ENCODE data around the gene SLC9C1.

Gene SLC9C1

DNA sequence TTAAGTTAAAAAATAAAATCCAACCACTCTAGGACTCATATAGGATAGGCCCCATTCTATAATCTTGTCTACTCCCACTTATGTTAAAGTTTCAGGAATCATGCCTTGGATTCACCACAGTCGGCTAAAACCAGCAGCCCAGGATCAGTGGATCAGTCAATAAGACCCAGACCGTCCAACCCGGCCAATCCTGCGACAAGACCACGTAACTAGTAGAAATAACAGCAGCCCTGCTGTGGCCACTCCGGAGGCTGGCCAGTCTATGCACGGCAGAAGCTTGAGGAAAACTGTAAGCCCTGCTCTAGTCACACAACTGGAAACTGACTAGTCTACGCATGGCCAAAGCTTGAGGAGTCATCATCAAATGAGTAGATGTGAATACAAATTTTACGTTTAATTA lies 12.8 kb upstream of the SLC9C1 start:
- DNase-seq: no peak

DNA sequence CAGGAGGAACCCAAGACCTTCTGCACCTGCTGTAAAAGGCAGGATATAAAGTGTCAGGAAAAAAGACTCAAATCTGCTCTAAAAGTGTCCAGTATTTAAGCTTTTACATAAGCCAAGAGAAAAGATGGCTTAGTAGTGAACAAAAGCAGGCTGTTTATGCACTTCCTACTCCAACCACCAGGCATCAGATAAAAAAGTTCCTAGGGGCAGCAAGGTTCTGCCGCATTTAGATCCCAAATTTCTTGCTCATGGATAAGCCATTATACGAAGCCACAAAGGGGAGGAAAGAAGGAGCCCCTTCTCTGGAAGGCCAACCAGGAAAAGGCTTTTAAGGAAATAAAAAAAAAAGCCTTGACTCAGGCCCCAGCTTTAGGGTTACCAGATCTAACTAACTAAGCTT lies 10.6 kb upstream of the SLC9C1 start:
- DNase-seq: no peak

DNA sequence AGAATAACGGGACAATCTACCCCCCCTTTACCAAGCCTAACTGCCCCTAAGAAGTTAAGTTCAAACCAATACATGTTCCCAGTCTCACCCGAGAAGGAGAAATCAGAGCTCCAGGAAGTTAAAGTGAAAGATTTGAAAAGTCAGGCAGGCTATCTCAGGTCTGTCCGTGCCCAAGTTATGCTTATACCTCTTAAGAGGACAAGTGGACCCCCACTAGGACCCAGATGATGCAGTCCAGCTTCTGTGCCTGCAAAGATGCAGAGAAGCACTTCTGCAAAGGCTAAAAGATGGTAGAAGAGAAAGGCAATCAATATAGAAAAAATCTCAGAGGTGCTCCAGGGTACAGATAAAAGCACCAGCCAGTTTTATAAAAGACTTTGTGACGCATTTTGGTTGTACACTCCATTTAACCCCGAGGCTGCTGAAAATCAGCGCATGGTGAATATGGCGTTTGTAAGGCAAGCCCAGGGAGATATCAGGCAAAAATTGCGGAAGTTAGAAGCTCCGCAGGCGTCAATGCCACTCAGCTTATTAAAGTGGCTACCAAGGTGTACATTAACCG lies 9.8 kb upstream of the SLC9C1 start:
- DNase-seq: peak; percentile 12

DNA sequence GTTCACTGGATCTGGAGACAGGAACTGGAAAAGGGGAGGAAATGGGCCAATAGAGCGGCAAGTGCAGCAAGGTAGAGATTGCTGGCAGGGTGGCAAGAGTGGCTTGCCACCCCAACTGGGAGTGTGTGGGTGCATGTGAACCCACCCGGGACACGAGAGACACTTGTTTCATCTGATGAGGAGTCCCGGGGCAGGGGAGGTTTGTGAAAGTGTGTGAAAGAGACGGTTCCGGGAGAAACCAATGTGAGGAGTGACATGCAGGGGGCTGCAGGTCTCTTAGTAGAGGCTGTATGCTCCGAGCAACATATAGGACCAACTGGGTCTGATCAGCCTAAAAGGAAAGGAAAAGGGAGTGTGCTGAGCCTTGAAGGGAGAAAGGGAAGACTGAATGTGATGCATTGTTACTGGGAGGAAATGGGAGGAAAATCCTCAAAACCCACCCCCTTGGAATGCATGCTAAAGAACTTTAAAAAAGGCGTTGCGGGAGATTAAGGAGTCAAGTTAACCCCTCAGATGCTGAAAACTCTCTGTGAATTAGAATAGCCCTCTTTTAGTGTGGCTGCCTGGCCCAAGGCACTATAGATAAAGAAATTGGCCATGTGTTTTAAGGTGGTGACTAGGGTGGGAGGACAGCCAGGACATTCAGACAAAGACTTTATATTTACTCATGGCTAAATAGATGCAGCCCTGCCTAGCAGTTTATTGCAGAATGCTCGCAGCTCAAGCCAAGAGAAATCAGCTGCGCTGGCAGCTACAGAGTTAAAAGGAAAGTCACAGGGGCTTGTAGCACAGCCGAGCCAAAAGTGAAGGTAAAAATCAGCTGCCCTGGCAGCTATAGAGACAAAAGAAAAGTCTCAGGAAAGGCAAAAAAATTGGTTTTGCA lies 9.1 kb upstream of the SLC9C1 start:
- peak; percentile 18 for DNase-seq

DNA sequence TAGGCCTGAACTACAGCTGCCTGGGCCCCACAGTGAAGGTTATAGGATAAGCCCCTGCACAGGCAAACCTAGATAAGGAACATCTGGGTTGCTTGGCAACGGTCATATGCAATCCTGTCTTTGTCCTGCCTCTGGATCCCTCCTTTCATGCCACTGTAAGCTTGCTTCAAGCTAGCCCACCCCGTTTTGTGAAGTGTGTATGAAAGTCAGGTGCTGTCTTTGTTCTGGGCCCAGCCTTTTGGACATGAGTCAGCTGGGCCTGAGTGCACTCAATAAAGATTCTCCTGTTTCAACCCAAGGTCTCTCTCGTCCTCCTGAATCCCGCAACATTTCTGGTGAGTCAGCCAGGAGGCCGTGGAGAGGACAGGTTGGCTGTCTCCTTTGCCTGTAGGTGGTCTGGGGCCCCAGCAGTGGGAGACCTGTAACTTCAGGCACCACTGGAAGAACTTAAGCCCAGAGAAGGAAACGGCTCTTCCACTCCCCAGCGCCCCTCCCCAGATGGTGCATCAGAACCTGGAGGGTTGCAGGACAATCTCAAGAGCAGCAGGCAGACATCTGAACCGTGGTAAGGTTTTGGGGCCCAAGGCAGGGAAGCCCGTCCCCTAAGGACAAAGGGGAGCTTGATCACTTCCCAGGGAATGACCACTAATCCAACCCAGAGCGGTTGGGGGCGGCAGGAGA lies 8.3 kb upstream of the SLC9C1 start:
- no peak for DNase-seq

DNA sequence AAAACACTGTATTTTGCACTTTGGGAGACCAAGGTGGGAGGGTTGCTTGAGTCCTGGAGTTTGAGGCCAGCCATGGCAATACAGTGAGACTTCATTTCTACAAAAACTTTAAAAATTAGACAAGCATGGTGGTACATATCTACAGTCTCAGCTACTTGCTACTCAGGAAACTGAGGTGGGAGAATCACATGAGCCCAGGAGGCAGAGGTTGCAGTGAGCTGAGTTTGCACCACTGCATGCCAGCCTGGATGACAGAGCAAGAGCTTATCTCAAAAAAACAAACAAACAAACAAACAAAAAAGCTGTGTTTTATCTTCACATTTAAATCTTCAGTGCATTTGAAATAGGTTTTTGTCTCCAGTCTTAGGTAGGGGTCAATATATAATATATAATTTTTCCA lies 4.8 kb upstream of the SLC9C1 start:
- DNase-seq: no peak

DNA sequence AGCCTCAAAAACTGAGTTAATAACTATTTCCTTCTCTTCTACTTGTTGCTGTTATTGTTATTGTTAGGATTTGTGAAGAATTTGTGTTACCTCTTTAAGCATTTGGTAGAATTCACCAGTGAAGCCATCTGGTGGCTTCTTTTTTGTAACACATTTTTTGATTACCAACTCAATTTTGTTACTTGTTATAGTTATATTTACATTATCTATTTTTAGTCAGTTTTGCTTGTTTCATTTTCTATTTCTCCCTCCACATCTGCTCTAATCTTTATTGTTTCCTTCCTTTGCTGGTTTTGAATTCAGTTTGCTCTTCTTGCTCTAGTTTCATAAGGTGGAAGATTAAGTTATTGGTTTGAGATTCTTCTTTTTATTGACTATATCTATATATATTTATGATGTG lies 3.7 kb upstream of the SLC9C1 start:
- no peak for DNase-seq

DNA sequence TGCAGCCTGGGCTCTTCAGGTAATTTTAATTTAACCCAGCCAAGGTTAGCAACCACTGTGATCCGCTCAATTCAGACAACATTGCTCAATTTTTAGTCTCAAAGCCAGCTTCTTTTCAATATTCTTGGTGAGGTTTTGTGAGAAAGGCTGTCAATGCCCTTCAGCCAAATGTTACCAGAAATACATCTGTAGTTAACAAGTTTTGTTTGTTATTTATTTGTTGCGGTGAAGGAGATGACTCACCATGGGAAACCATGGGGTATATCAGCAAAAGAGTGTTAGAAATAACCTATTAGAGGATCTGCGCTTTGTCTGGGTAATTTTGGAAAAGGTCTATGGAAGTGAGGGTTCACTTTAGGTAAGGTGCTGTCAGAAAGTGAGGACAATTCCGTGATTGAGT lies 5.0 kb downstream of the SLC9C1 start:
- DNase-seq: no peak

DNA sequence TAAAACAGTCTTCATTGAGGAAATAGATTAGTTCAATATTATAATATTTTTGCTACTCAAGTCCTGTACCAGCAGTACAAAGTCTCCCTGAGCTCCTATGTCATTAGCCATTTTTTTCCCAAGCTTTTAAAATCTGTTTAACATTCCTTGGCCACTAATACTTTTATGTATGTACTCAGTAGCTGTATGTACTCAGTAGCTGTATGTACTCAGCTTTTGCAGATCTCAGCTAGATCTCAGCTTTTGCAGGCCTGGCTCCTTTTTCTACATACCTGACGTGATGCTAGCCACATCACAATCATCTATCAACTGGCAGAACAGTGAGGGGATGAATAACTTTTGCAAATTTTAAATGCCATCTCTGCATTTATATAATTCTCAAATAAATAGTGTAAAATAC lies 13.8 kb downstream of the SLC9C1 start:
- DNase-seq: no peak

DNA sequence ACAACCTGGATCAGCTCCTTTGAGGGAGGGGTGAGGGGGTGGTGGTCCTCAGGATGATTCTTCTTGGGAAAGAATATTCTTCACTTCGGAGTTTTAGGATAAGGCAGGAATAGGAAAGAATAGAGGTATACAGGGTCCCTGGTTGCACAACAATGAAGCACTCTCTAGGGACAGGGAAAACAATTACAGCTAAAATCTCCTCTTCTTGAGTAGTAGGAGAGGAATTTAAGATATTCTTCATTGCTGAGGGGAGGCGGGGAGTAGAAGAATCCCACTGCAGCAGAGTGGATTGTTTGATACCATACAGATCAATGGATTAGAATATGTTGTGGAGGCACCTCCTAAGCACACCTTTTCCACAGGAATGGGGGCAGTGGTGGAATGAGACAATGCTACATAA lies 20.5 kb downstream of the SLC9C1 start:
- DNase-seq: no peak

DNA sequence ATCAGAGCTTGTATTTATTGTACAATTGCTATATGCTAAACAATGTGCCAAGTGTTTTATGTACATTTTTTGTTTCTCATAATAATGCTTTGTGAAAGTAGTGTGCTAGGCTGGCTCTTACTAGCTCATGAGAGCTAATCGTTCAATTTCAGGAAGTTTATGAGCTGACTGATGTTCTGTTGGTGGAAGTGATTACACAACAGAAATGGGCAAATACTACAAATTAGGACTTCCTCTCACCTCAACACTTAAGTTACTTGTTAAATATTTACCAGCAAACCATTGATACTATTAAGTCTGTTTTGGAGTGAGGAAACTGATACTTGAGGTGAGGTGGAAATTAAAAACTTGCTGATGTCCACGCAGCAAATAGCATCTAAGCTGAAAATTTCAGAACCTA lies 32.3 kb downstream of the SLC9C1 start:
- no peak for DNase-seq

DNA sequence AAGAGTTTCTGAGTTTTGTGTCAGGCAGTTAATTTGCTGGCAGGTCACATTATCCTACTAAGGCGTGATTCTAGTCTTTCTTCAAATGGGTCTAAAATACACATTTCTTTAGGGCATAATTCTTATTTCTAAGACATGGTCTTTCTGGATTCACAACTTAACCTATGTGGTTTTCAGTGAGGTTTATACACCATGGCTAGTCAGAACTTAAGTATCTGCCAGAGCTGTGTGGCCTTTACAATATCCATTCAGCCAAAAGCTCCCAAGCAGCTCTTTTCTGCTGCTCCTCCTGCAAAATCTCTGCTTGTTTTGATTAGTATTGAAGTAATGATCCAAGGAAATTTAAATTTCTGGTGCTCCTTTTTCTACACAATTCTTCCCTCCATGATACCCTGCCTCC lies 33.5 kb downstream of the SLC9C1 start:
- no peak for DNase-seq

DNA sequence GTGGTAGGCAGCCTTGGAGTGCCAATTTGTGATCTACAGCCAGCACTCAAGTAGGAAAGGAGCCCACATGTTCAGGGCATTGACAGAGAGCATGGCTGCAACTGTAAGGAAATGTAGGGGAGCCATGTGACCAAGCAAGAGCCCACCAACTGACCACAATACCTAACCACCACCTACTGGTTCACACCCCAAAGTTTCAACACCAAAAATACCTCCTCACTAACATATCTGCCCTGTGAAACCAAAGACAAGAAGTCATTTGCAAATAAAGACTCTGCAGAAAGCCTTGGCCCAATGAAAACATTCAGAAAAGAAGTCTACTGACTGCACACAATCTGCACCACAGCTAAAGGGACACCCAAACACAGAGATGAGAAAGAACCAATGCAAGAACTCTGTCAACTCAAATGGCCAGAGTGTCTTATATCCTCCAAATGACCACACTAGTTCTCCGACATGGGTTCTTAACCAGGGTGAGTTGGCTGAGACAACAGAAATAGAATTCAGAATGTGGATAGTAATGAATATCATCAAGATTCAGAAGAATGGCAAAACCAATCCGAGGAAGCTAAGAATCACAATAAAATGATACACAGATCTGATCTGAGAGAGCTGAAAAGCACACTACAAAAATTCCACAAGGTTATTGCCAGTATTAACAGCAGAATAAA lies 40.6 kb downstream of the SLC9C1 start:
- no peak for DNase-seq

DNA sequence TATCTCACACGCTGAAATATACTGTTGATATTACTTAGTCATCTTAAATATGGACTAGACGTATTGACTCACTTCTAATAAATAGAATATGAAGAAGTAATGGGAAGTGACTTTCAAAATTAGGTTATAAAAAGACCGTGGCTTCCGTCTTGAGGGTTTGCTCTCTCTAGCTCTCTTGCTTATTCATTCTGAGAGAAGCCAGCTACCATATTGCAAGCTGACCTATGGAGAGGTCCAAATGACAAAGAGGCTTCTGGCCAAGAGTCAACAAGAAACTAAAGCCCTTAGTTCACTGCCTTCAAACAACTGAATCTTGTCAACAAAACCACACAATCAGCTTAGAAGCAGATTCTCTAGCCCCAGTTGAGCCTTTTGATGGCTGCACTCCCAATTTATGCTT lies 46.1 kb downstream of the SLC9C1 start:
- no peak for DNase-seq

DNA sequence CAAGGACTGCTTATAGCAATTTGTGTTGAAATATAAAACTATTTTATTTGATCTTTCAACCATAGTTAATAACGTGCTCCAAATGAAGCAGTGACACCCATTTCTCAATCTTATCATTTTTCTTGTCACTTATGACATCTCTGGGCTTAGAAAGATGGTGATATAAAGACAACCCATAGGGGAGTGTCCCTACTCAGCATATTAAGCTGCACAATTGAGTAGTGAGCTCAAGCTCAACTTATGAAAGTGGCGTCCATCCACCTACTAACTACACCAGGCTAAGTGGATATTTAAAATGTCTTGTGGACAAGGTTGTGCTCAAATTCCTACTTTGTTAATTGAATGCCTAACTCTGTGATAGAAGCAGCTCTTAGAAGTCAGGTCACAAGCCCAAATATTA lies 46.7 kb downstream of the SLC9C1 start:
- DNase-seq: no peak

DNA sequence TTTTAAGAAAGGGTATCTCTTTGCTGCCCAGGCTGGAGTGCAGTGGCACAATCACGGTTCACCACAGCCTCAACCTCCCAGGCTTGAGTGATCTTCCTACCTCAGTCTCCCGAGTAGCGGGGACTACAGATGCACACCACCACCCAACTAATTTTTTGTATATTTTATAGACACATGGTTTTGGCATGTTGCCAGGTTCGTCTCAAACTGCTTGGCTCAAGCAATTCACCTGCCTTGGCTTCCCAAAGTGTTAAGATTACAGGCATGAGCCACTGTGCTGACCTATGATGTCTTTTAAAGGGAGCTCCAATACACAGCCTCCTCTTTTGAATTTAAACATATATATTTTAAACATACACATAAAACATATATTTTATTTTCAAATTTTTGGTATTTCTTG lies 60.9 kb downstream of the SLC9C1 start:
- DNase-seq: no peak

DNA sequence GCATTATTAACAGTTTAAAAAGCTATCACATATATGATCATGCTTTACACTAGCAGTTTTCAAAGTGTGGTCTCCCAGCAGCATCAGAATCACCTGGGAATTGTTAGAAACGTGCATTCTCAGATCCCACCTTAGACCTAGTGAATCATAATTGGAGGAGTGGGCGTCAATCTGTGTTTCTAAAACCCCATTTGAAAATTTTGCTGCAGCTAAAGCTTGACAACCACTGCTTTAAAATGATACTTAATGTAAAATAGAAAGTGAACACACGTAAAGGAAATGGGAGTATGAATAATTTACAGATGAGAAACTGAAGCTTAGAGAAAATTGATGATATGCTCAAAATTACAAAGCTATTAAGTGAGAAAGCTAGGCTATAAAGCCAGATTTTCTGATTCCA lies 62.3 kb downstream of the SLC9C1 start:
- DNase-seq: no peak

DNA sequence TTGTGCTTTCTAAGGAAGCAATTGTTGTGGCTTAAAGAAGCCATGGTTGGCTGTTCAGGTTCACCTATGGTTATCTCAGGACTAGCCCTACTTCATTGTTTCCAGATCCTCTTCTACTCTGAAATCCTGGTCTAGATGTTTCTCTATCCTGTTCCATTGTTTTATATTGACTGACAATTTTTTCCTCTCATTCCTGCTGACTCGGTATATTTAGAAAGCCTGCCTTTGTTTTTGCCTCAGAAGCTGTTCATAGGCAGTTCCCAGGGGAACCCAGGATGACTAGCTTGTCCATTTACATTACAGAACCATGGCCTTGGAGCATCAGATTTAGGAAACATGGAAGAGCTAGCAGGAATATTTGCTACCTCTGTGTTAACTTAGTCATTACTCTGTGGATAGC lies 64.0 kb downstream of the SLC9C1 start:
- DNase-seq: no peak

DNA sequence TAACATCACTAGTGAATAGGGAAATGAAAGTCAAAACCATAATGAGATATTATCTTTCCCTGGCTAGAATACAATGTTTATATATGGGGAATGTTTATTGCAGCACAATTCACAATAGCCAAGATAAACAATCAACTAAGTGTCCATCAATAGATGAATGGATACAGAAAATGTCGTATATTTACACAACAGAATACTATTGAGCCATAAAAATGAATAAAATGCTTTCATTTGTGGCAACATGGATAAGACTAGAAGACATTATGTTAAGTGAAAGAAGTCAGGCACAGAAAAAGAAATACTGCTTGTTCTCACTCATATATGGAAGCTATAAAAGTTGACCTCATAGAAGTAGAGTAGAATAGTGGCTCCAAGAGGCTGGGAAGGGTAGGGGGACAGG lies 65.2 kb downstream of the SLC9C1 start:
- DNase-seq: no peak

DNA sequence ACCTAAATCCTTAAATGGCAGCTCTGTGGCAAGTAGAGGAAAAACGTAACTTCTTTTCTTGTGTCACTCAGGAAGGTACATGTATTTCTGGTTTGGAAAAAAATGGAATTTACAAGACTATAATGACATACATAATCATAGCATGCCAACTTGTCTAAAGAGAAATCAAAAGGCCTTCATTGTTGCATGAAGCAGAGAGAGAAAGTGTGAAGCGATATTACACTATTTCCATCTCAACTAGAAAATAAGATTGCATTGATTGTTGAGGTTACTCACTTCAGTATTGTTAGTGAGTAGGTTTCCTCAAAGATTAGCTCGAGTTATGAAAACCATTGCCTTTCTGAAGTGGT lies 93.7 kb downstream of the SLC9C1 start:
- no peak for DNase-seq

DNA sequence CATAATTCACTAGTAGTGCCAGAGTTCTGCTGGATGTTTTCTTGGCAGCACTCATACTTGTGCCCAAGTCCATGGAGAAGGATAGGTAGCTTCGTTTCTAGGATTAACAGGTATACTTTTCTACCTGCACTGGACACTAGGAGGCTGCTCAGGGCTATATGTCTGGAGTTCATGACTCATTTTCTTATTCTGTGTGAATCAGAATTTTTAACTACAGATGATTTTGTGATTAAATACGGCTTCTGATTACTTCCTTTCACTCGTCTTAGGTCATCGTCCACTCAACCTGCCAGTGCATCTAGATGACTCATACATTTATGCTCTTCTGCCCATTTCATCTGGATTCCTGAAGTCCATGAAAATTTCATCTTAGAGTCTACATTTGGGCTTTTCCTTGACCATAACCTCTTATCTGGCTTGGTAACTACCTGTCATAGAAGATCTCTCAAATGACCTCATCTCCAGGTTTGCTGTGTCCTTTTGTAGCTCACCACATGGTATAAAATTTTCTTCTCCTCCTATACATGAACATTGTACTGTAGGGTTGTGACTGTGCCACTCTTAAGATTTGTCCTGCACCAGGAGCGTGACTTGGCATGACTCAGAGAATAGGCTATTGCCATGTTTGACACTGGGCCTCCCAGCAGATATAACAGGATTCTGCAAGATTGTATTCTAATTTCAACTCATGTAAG lies 94.2 kb downstream of the SLC9C1 start:
- DNase-seq: no peak

DNA sequence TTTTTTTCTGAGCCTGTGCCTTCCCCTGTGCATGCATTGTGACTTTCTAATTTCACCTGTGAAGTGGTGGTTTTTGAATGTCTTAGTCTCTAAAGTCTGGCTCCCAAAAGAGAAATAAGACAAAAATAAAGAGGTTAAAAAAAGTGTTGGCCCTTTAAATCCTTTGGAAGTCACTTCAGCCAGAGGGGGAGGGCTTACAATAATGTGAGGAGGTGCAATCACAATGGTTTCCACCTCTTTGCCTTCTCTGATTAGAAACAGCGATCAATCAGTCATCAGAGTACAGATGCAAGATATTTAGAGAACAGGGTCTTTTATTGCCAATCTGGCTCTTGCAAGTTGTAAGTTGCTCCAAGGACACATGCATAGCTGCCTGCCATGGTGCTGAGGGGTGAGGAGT lies 96.9 kb downstream of the SLC9C1 start:
- DNase-seq: no peak

DNA sequence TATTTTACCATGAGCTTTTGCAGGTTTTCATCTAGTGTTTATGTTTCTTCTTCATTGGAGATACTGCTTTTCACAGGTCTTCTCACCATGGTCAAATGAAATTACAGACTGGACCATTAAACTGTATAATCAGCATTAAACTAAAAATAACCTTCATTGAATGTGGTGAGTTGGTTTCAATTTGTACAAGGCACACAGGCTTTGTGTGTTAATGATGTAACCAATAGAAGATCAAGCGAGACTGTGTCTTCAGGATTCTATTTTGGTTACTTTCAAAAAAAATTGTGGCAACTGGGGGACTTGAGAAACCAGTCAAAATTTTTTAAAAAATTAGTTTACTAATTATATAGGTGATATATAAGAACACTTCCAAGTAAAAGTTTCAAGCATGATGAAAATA lies 106.7 kb downstream of the SLC9C1 start:
- DNase-seq: no peak

Data from activated CD4-positive, alpha-beta T cell treated with anti-CD3 and anti-CD28 coated beads for 48 hours (primary cell).